GM19467 (cell line): ENCODE data around the gene SORL1-AS1.

Experiments
- ATAC-seq: cut with Tn5 transposase; IDR thresholded peaks from one replicate; pipeline ENCODE4 v1.9.1; 2021; ENCODE audit warnings: mild to moderate bottlenecking, moderate library complexity; ENCODE audit not compliant: unreplicated experiment

The SORL1-AS1 gene

GRCh38 chr11:121453589-121454299 lies 977 bp upstream of the SORL1-AS1 start:
- no peak for ATAC-seq

- ATAC-seq = peak; percentile 44
These were observed 670 bp downstream of the SORL1-AS1 start, which contains the start of gene SORL1 for GRCh38 chr11:121451986-121452608. Gene SORL1, plus strand, starts transcription at chr11:121452314. Its CDS starts 18 bp downstream, at chr11:121452332.

GRCh38 chr11:121451178-121451985 lies 1.4 kb downstream of the SORL1-AS1 start:
- ATAC-seq = peak; percentile 2

GRCh38 chr11:121450401-121450800 lies 2.4 kb downstream of the SORL1-AS1 start:
- ATAC-seq = no peak

- ATAC-seq = no peak
These were observed 3.1 kb downstream of the SORL1-AS1 start for GRCh38 chr11:121449626-121450025.

- ATAC-seq = no peak
These were observed 3.6 kb downstream of the SORL1-AS1 start for GRCh38 chr11:121449123-121449522.

GRCh38 chr11:121448431-121448941 lies 4.3 kb downstream of the SORL1-AS1 start:
- ATAC-seq = no peak

- no peak for ATAC-seq
These were observed 4.8 kb downstream of the SORL1-AS1 start for GRCh38 chr11:121448011-121448410.

GRCh38 chr11:121446752-121447156 lies 6.0 kb downstream of the SORL1-AS1 start:
- ATAC-seq = no peak

GRCh38 chr11:121445071-121445768 lies 7.5 kb downstream of the SORL1-AS1 start:
- no peak for ATAC-seq

- no peak for ATAC-seq
These were observed 8.2 kb downstream of the SORL1-AS1 start for GRCh38 chr11:121444526-121444925.

- ATAC-seq = no peak
These were observed 9.0 kb downstream of the SORL1-AS1 start for GRCh38 chr11:121443688-121444275.

- ATAC-seq = no peak
These were observed 11.2 kb downstream of the SORL1-AS1 start for GRCh38 chr11:121441521-121441920.

GRCh38 chr11:121439759-121440158 lies 13.0 kb downstream of the SORL1-AS1 start:
- ATAC-seq = no peak

GRCh38 chr11:121439337-121439736 lies 13.4 kb downstream of the SORL1-AS1 start:
- no peak for ATAC-seq

- ATAC-seq = no peak
These were observed 15.1 kb downstream of the SORL1-AS1 start for GRCh38 chr11:121437686-121438078.

- ATAC-seq = no peak
These were observed 15.6 kb downstream of the SORL1-AS1 start for GRCh38 chr11:121437018-121437685.

GRCh38 chr11:121435551-121436511 lies 16.9 kb downstream of the SORL1-AS1 start:
- ATAC-seq = no peak

GRCh38 chr11:121435132-121435531 lies 17.6 kb downstream of the SORL1-AS1 start:
- ATAC-seq = no peak
